ENCODE data around the gene KDM2A.

GRCh38 chr11:67174311-67174710, 55.2 kb downstream of the KDM2A start:
- TF ChIP-seq CTCF (IDR thresholded peaks at IDR 0.05) (no peak), CHD2 (IDR thresholded peaks at IDR 0.05; ENCODE audit: low read length, partially characterized antibody) (no peak), EP300 (IDR thresholded peaks at IDR 0.05) (no peak), CEBPB (IDR thresholded peaks at IDR 0.05) (no peak), NR3C1 (IDR thresholded peaks at IDR 0.05) (no peak), JUN (IDR thresholded peaks at IDR 0.05) (no peak)
